ENCODE measurements around the gene MAPK11. TPM values are rescaled to one million over a fixed set of nuclear protein-coding genes. Genes with fewer than 3 reads are reported as not detected.

MAPK11 gene
- polyA plus RNA-seq, 3 donors, result 0.81 TPM; not detected in 2

- Mint-ChIP-seq H3K9me3 (peaks cover 0 to 6% (median 2%) of the 10 kb centered on the region in 7 donors), H3K4me3 (no peak overlapping the region), H3K27ac (peak overlapping the region in 1 of 7 donors; percentile 15), H3K36me3 (peaks cover 48 to 80% of the 10 kb centered on the region in 2 donors), H3K27me3 (ENCODE audit: low read depth in 3 of 3) (no peaks in the 10 kb centered on the region), H3K4me1 (peaks cover 12% of the 10 kb centered on the region)
- intact Hi-C loops (cut with micrococcal nuclease), result no loop called here
- no peak overlapping the region for H2AFZ ChIP-seq (ENCODE audit: insufficient read depth, low read depth, low read length, poor library complexity, severe bottlenecking)
- H3K4me1 ChIP-seq (ENCODE audit: control insufficient read depth in 1 of 2, insufficient read depth in 2 of 2, low read length in 2 of 2), result peaks cover 8 to 9% of the 10 kb centered on the region in 2 donors
- H3K27me3 ChIP-seq (ENCODE audit: control insufficient read depth in 2 of 2, insufficient read depth in 2 of 2, low read length in 2 of 2), result no peaks in the 10 kb centered on the region
- no peaks in the 10 kb centered on the region for H3K9me3 ChIP-seq (replicated peaks in 1 of 2; ENCODE audit: control insufficient read depth in 1 of 2, insufficient read depth in 1 of 2, low read length in 2 of 2)
- no peak overlapping the region for H3K4me3 ChIP-seq (replicated peaks in 1 of 3; ENCODE audit: low read depth in 2 of 3, low read length in 3 of 3)
- no peak for DNase-seq
- no peak overlapping the region for H3K9ac ChIP-seq (ENCODE audit: insufficient read depth, low read length, poor library complexity, severe bottlenecking)
- peaks cover 36 to 45% of the 10 kb centered on the region in 2 donors for H3K36me3 ChIP-seq (replicated peaks in 1 of 2; ENCODE audit: control insufficient read depth in 1 of 2, insufficient read depth in 2 of 2, low read length in 2 of 2)
- peaks cover 57% of the 10 kb centered on the region for H3K79me2 ChIP-seq (ENCODE audit: insufficient read depth, low read length)
- H4K20me1 ChIP-seq (ENCODE audit: insufficient read depth, low read length), result peaks cover 43% of the 10 kb centered on the region
- H3K4me2 ChIP-seq (replicated peaks; ENCODE audit: extremely low read depth, low read length, poor library complexity, severe bottlenecking), result no peak overlapping the region
- TF ChIP-seq, protein P1, sequence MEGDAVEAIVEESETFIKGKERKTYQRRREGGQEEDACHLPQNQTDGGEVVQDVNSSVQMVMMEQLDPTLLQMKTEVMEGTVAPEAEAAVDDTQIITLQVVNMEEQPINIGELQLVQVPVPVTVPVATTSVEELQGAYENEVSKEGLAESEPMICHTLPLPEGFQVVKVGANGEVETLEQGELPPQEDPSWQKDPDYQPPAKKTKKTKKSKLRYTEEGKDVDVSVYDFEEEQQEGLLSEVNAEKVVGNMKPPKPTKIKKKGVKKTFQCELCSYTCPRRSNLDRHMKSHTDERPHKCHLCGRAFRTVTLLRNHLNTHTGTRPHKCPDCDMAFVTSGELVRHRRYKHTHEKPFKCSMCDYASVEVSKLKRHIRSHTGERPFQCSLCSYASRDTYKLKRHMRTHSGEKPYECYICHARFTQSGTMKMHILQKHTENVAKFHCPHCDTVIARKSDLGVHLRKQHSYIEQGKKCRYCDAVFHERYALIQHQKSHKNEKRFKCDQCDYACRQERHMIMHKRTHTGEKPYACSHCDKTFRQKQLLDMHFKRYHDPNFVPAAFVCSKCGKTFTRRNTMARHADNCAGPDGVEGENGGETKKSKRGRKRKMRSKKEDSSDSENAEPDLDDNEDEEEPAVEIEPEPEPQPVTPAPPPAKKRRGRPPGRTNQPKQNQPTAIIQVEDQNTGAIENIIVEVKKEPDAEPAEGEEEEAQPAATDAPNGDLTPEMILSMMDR (IDR thresholded peaks at IDR 0.05), result peak; percentile 36
- WGBS (ENCODE audit: insufficient coverage), result 67% methylated on average over 9 of the region's 11 CpGs
- H3K27ac ChIP-seq (ENCODE audit: low read depth in 1 of 2, low read length in 2 of 2), result no peak overlapping the region
Measured at GRCh38 chr22:50236731-50237409, 33.3 kb downstream of the MAPK11 start.

- Histone ChIP-seq H3K4me2 (replicated peaks; ENCODE audit: extremely low read depth, low read length, poor library complexity, severe bottlenecking) (no peak overlapping the region), H3K27me3 (ENCODE audit: control insufficient read depth in 2 of 2, insufficient read depth in 2 of 2, low read length in 2 of 2) (no peaks in the 10 kb centered on the region), H4K20me1 (ENCODE audit: insufficient read depth, low read length) (peaks cover 29% of the 10 kb centered on the region), H3K4me1 (ENCODE audit: control insufficient read depth in 1 of 2, insufficient read depth in 2 of 2, low read length in 2 of 2) (no peaks in the 10 kb centered on the region), H3K9ac (ENCODE audit: insufficient read depth, low read length, poor library complexity, severe bottlenecking) (no peak overlapping the region), H2AFZ (ENCODE audit: insufficient read depth, low read depth, low read length, poor library complexity, severe bottlenecking) (no peak overlapping the region), H3K9me3 (replicated peaks in 1 of 2; ENCODE audit: control insufficient read depth in 1 of 2, insufficient read depth in 1 of 2, low read length in 2 of 2) (no peaks in the 10 kb centered on the region), H3K27ac (ENCODE audit: low read depth in 1 of 2, low read length in 2 of 2) (no peak overlapping the region), H3K36me3 (replicated peaks in 1 of 2; ENCODE audit: control insufficient read depth in 1 of 2, insufficient read depth in 2 of 2, low read length in 2 of 2) (peaks cover 41 to 54% of the 10 kb centered on the region in 2 donors), H3K4me3 (replicated peaks in 1 of 3; ENCODE audit: low read depth in 2 of 3, low read length in 3 of 3) (no peak overlapping the region), H3K79me2 (ENCODE audit: insufficient read depth, low read length) (peaks cover 25% of the 10 kb centered on the region)
- no peak overlapping the region for H3K4me3 Mint-ChIP-seq
- peaks cover 55 to 94% of the 10 kb centered on the region in 2 donors for H3K36me3 Mint-ChIP-seq
- WGBS (ENCODE audit: insufficient coverage), result 93% methylated on average over 15 of the region's 18 CpGs
- DNase-seq, result no peak
- H3K4me1 Mint-ChIP-seq, result peaks cover 3% of the 10 kb centered on the region
- no peak overlapping the region for H3K27ac Mint-ChIP-seq
- intact Hi-C loops (cut with micrococcal nuclease), result no loop called here
- H3K9me3 Mint-ChIP-seq, result peaks cover 0 to 6% (median 0%) of the 10 kb centered on the region in 7 donors
- peaks cover 0 to 2% (median 0%) of the 10 kb centered on the region in 3 donors for H3K27me3 Mint-ChIP-seq (ENCODE audit: low read depth in 3 of 3)
- TF ChIP-seq, protein P1 (IDR thresholded peaks at IDR 0.05), result no peak
Measured at GRCh38 chr22:50233223-50233622, 37.0 kb downstream of the MAPK11 start.

All from CD14-positive monocyte (primary cell).